Glutamatergic neuron (in vitro differentiated cells): ENCODE measurements around the gene FOXP3. TPM values are rescaled to one million over a fixed set of nuclear protein-coding genes. Genes with fewer than 3 reads are reported as not detected.

Experiments
- DNase-seq: peaks from one replicate; pipeline ENCODE4 v3.0.0; 2022
- H3K27ac Mint-ChIP-seq: one replicate; pipeline ENCODE4 v1.8.0; 2020; ENCODE audit warnings: mild to moderate bottlenecking, mixed read lengths, inconsistent platforms; ENCODE audit not compliant: unreplicated experiment
- H3K27me3 Mint-ChIP-seq: one replicate; pipeline ENCODE4 v1.8.0; 2020; ENCODE audit warnings: mild to moderate bottlenecking, moderate library complexity, mixed read lengths, inconsistent platforms; ENCODE audit not compliant: unreplicated experiment
- H3K36me3 Mint-ChIP-seq: one replicate; pipeline ENCODE4 v1.8.0; 2020; ENCODE audit warnings: mild to moderate bottlenecking, mixed read lengths, inconsistent platforms; ENCODE audit not compliant: unreplicated experiment
- H3K4me1 Mint-ChIP-seq: one replicate; pipeline ENCODE4 v1.8.0; 2020; ENCODE audit warnings: mild to moderate bottlenecking, low read depth, mixed read lengths, inconsistent platforms; ENCODE audit not compliant: unreplicated experiment
- H3K4me3 Mint-ChIP-seq: one replicate; pipeline ENCODE4 v1.8.0; 2020; ENCODE audit warnings: mild to moderate bottlenecking, mixed read lengths, inconsistent platforms; ENCODE audit not compliant: unreplicated experiment
- H3K9me3 Mint-ChIP-seq: one replicate; pipeline ENCODE4 v1.8.0; 2020; ENCODE audit warnings: mild to moderate bottlenecking, moderate library complexity, mixed read lengths, inconsistent platforms; ENCODE audit not compliant: unreplicated experiment
- CTCF ChIP-seq: fragments of 200-600 bp; sonication (generic); IDR thresholded peaks from one replicate; pipeline ENCODE4 v1.5.0; 2021; ENCODE audit not compliant: partially characterized antibody, unreplicated experiment
- total RNA-seq: library from RNA; stranded (reverse); fragmentation: NEBNext Ultra II Directional; extraction: Animal tissue kit (Norgen Biotek cat#: 25700); gene quantifications from one replicate; pipeline ENCODE4 v1.2.1, GENCODE V29; 2021; ENCODE audit not compliant: unreplicated experiment

Gene FOXP3
- total RNA-seq, 1 donor from 2014 or later = 0.78 TPM

DNA sequence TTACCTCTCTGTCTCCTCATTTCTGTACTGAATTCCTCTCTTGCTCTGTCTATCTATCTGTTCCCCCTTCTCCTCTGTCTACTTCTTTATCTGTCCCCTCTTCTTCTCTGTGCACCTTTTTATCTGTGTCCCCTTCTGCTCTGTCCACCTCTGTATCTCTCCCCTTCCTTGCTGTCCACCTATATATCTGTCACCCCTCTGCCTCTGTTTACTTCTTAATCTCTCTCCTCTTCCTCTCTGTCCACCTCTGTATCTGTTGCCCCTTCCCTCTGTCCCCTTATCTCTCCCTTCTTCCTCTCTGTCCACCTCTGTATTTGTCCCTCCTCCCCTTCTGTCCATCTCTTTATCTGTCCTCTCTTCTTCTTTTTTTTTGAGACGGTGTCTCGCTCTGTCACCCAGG, 20.3 kb downstream of the FOXP3 start:
- no peak for DNase-seq
- H3K27ac Mint-ChIP-seq = no peak overlapping the region
- TF ChIP-seq CTCF = no peak
- H3K9me3 Mint-ChIP-seq = no peaks in the 10 kb centered on the region
- no peaks in the 10 kb centered on the region for H3K36me3 Mint-ChIP-seq
- H3K27me3 Mint-ChIP-seq = peaks cover 3% of the 10 kb centered on the region
- no peaks in the 10 kb centered on the region for H3K4me1 Mint-ChIP-seq
- no peak overlapping the region for H3K4me3 Mint-ChIP-seq

GRCh38 chrX:49243166-49243565, 21.3 kb downstream of the FOXP3 start:
- Mint-ChIP-seq H3K9me3 (no peaks in the 10 kb centered on the region), H3K27ac (no peak overlapping the region), H3K4me3 (no peak overlapping the region), H3K27me3 (peaks cover 1% of the 10 kb centered on the region), H3K4me1 (no peaks in the 10 kb centered on the region), H3K36me3 (no peaks in the 10 kb centered on the region)
- TF ChIP-seq CTCF = no peak
- DNase-seq = no peak

DNA sequence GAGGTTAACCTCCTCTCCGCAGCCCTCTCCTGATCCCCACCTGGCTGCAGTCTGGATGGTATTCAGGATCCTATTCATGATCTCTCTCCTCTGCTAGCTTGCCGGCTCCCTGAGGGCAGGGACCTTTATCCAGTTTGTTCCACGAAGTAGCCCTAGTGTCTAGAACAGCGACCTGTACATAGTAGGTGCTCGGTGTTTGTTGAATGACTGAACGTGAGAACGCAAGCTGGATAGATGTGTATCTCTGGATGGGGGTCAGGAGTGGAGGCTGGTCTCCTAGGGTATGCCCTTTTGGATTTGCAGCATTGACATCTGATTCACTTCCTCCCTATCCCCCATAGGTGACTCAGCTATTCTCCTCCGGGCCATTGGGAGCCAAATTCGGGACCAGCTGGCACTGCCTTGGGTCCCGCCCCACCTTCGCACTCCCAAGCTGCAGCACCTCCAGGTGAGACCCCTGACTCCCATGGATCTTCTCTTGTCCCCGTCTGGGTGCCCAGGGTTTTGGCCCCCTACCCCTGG, 21.9 kb downstream of the FOXP3 start:
- Mint-ChIP-seq H3K4me1 (no peaks in the 10 kb centered on the region), H3K27me3 (peaks cover 1% of the 10 kb centered on the region), H3K4me3 (no peak overlapping the region), H3K36me3 (no peaks in the 10 kb centered on the region), H3K27ac (no peak overlapping the region), H3K9me3 (no peaks in the 10 kb centered on the region)
- no peak for DNase-seq
- TF ChIP-seq CTCF = no peak

DNA sequence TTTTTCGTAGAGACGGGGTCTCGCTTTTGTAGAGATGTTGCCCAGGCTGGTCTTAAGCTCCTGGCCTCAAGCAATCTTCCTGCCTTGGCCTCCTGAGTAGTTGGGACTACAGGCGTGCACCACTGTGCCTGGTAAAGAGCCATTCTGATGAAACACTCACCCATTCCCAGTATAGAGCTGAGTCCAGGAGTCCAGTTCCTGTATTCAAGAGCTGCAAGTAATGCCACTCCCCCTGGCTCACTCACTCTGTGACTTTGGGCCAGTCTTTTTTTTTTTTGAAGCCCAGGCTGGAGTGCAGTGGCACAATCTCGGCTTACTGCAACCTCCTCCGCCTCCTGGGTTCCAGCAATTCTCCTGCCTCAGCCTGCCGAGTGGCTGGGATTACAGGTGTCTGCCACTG, 25.8 kb downstream of the FOXP3 start:
- H3K27ac Mint-ChIP-seq = no peak overlapping the region
- no peaks in the 10 kb centered on the region for H3K4me1 Mint-ChIP-seq
- H3K4me3 Mint-ChIP-seq = no peak overlapping the region
- no peak for DNase-seq
- no peak for TF ChIP-seq CTCF
- H3K36me3 Mint-ChIP-seq = no peaks in the 10 kb centered on the region
- H3K27me3 Mint-ChIP-seq = peaks cover 2% of the 10 kb centered on the region
- H3K9me3 Mint-ChIP-seq = peaks cover 2% of the 10 kb centered on the region

GRCh38 chrX:49237060-49237459, 27.4 kb downstream of the FOXP3 start:
- Mint-ChIP-seq H3K27me3 (peaks cover 2% of the 10 kb centered on the region), H3K4me1 (no peaks in the 10 kb centered on the region), H3K36me3 (no peaks in the 10 kb centered on the region), H3K4me3 (no peak overlapping the region), H3K9me3 (peaks cover 2% of the 10 kb centered on the region), H3K27ac (no peak overlapping the region)
- no peak for TF ChIP-seq CTCF
- no peak for DNase-seq
